ENCODE data around the gene GPR15LG.
A peak's percentile ranks its signal among the peaks of the same experiment; 100 is the strongest.

The GPR15LG gene

GRCh38 chr10:84193846-84194423 is 20.3 kb downstream of the GPR15LG start:
- DNase-seq (ENCODE audit: low read depth in 2 of 2): no peak

GRCh38 chr10:84194424-84195043 is 20.9 kb downstream of the GPR15LG start, which contains the start of gene CDHR1:
Gene CDHR1 (plus strand): TSS chr10:84194537. CDS start chr10:84194761, 224 bp downstream.
- DNase-seq (ENCODE audit: low read depth in 2 of 2): peak; percentile 29 to 32

GRCh38 chr10:84195044-84195830 is 21.6 kb downstream of the GPR15LG start:
- DNase-seq (ENCODE audit: low read depth in 2 of 2): no peak

GRCh38 chr10:84196083-84196482 is 22.5 kb downstream of the GPR15LG start:
- no peak for DNase-seq (ENCODE audit: low read depth in 2 of 2)

- DNase-seq (ENCODE audit: low read depth in 2 of 2): no peak
These were observed 23.3 kb downstream of the GPR15LG start for GRCh38 chr10:84196941-84197340.

- DNase-seq (ENCODE audit: low read depth in 2 of 2): no peak
These were observed 24.0 kb downstream of the GPR15LG start for GRCh38 chr10:84197643-84198042.

- DNase-seq (ENCODE audit: low read depth in 2 of 2): no peak
These were observed 24.8 kb downstream of the GPR15LG start for GRCh38 chr10:84198206-84198915.

GRCh38 chr10:84200537-84201243 is 27.1 kb downstream of the GPR15LG start:
- DNase-seq (ENCODE audit: low read depth in 2 of 2): no peak

GRCh38 chr10:84201244-84201606 is 27.6 kb downstream of the GPR15LG start:
- DNase-seq (ENCODE audit: low read depth in 2 of 2): no peak

GRCh38 chr10:84201682-84202081 is 28.1 kb downstream of the GPR15LG start:
- no peak for DNase-seq (ENCODE audit: low read depth in 2 of 2)

GRCh38 chr10:84202349-84202748 is 28.7 kb downstream of the GPR15LG start:
- DNase-seq (ENCODE audit: low read depth in 2 of 2): no peak

- no peak for DNase-seq (ENCODE audit: low read depth in 2 of 2)
These were observed 30.5 kb downstream of the GPR15LG start for GRCh38 chr10:84204122-84204521.

- DNase-seq (ENCODE audit: low read depth in 2 of 2): no peak
These were observed 31.0 kb downstream of the GPR15LG start for GRCh38 chr10:84204610-84205009.

GRCh38 chr10:84205049-84205852 is 31.6 kb downstream of the GPR15LG start:
- peak; percentile 28 to 47 for DNase-seq (ENCODE audit: low read depth in 2 of 2)

- no peak for DNase-seq (ENCODE audit: low read depth in 2 of 2)
These were observed 32.4 kb downstream of the GPR15LG start for GRCh38 chr10:84205853-84206525.

GRCh38 chr10:84208023-84208422 is 34.4 kb downstream of the GPR15LG start:
- no peak for DNase-seq (ENCODE audit: low read depth in 2 of 2)

GRCh38 chr10:84211566-84211965 is 38.0 kb downstream of the GPR15LG start:
- DNase-seq (ENCODE audit: low read depth in 2 of 2): no peak

- no peak for DNase-seq (ENCODE audit: low read depth in 2 of 2)
These were observed 38.4 kb downstream of the GPR15LG start for GRCh38 chr10:84212014-84212413.

- no peak for DNase-seq (ENCODE audit: low read depth in 2 of 2)
These were observed 39.5 kb downstream of the GPR15LG start for GRCh38 chr10:84213076-84213475.

GRCh38 chr10:84214046-84214572 is 40.5 kb downstream of the GPR15LG start:
- DNase-seq (ENCODE audit: low read depth in 2 of 2): no peak

Measured in stimulated activated CD8-positive, alpha-beta memory T cell treated with anti-CD3 and anti-CD28 coated beads, Interleukin-15, amount 100 ng/mL, for 48 hours (primary cell).